ENCODE results near the gene DENND1A.
A peak's percentile ranks its signal among the peaks of the same experiment; 100 is the strongest.
"Not testable (repeated sequence)": the region's sequence is repeated elsewhere in the genome, so short reads cannot be mapped to it uniquely, and the experiment has no call there.

DENND1A gene

DNA sequence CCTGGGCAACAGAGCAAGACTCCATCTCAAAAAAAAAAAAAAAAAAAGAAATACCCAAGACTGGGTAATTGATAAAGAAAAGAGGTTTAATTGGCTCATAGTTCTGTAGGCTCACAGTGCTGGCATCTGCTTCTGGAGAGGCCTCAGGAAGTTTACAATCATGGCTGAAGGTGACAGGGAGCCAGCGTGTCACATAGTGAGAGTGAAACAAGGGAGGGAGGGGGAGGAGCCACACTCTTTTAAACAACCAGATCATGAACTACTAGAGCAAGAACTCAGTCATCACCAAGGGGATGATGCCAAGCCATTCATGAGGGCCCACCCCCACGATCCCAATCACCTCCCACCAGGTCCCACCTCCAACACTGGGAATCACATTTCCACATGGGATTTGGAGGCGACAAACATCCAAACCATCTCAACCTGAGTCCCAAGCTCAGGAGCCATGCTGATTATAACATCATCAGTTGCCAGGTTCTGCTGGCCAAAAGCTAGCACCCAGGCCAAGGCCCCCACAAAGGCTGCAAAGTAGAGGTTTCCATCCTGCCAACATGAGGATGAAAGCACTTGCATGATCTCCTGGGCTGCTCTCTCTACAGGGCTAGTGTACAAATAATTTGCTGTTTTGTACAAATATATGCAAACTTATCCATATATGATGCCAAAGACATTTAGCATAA is 15.3 kb downstream of the DENND1A start:
- no peak for DNase-seq

DNA sequence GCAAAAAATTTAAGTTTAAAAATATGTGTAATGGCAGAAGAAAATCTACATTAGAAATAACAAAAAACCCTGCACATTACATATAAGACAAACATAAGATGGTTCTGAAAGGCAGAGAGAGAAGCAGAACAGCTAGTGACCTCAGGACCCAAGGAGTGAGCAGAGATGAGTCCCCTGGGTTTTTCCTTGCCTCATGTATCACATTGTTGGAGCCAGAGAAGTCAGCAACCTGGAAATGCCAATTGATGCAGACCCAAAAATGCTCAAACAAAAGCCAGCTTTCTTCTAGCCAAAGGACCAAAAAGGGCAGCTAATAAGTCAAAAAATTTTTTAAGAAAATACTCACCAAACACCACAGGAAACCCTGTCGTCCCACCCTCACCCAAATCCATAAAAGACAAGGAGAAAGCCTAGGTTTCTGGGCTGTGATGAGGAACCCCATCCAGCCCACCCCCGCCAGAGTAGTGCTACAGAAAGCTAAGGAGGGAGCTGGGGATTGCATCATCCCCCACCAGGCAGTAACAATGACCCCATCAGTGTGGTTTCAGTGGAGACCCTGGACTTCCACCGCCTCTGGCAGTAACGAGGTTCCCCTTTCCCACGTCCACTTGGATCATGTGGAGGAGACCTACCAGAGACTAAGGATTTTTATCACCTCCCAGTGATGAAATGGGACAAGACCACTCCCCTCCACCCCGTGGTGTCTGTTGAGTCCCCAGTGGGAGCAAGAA is 17.6 kb downstream of the DENND1A start:
- DNase-seq: no peak

DNA sequence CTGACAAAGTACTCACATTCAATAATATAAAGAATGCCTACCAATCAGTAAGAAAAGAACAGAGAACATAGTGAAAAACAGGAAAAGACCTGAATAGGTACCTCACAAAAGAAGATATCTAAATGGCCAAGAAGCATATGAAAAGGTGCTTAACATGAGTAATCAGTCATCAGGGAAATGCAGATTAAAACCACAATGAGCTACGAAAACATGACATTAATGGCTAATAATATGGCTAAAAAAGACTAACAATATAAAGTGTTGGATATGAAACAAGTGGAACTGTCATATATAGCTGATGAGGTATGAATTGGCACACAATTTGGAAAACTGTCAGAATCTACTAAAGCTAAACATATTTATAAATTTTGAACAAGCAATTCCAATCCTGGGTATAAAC is 18.9 kb downstream of the DENND1A start:
- DNase-seq: no peak

DNA sequence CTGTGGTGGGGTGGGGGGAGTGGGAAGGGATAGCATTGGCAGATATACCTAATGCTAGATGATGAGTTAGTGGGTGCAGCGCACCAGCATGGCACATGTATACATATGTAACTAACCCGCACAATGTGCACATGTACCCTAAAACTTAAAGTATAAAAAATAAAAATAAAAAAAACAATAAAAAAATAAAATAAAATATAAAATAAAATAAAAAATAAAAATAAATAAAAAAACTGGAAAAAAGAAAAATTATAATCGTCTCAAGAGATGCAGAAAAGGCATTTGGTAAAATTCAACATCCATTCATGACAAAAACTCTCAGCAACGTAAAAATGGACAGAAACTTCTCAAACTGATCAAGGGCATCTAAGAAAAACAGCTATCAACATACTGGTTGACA is 20.7 kb downstream of the DENND1A start:
- not testable (repeated sequence) for DNase-seq

DNA sequence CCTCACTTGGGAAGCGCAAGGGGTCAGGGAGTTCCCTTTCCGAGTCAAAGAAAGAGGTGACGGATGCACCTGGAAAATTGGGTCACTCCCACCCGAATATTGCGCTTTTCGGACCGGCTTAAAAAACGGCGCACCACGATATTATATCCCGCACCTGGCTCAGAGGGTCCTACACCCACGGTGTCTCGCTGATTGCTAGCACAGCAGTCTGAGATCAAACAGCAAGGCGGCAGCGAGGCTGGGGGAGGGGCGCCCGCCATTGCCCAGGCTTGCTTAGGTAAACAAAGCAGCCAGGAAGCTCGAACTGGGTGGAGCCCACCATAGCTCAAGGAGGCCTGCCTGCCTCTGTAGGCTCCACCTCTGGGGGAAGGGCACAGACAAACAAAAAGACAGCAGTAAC is 26.4 kb downstream of the DENND1A start:
- not testable (repeated sequence) for DNase-seq

DNA sequence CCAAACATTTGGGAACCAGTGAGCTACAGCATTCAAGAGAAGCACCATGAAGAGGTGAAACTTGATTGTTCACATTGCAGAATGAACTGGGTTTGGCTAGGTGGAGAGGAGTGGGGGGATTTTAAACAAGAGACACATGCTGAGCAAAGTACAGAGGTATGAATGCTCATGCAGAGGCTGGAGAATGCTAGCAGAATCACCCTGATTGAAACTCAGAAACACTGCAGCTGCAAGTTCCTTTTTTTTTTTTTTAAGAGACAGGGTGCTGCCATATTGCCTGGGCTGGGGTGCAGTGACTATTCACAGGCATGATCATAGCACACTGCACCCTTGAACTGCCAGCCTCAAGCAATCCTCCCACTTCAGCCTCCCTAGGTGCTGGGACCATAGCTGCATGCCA is 35.1 kb downstream of the DENND1A start:
- no peak for DNase-seq

DNA sequence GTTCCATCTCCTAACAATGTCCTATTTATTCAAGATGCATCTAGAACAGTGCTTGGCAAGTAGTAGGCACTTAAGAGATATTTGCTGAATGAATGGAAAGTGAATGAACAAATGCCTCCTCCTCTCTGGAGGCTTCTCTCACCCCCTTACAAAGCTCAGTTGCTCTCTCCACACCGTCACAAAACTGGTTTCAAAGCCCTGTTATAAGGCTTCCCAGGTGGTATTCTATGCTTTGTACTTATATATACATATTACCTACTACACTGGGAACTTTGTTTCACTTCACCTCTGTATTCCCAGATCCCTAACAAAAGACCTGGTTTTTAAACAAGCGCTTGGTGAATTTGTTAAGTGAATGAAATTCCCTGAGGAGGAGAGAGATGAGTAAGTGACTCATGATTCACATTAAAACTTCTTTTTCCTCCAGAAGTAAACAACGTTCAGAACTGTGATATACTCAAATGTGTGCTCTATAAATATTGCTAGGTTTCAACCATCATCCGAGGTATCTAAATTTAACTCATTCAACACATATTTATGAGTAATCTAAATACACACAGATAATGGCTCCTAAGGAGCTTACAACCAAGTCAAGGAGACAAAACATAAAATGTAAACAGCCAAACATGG is 36.0 kb downstream of the DENND1A start:
- no peak for DNase-seq

DNA sequence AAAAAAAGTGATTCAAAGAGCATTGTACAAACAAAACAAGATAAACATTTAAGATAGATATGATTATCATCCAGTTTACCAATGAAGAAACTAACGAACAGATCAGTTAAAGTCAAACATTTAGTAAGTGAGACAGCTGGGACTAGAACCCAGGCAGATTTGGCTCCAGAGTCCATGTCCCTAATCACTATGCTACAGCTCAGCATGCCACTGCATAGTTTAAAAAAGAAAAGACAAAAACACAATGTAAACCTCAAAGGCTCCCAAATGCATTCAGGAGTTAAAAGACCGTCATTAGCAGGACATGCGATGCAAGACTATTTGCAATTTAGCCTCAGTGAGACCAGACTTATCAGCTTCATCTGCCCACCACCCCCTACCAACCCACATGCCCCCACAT is 36.8 kb downstream of the DENND1A start:
- DNase-seq: no peak

DNA sequence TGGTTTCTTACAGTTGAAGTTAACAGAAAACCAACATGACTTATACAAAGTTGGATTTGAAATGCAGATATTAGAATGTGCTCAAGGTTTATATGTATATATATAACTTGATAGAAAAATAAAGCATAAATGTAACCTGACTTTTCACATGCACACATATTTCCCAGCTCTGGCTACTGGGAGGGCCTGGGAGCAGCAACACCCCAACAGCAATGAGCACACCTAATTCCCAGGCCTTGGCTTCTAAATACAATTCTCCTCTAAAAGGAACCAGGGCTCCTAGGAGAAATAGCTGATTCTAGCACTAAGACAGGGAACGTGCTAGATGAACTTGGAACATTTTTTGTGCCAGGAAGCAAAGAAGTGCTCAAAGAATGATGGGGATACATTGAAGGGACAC is 42.1 kb downstream of the DENND1A start:
- DNase-seq: no peak

DNA sequence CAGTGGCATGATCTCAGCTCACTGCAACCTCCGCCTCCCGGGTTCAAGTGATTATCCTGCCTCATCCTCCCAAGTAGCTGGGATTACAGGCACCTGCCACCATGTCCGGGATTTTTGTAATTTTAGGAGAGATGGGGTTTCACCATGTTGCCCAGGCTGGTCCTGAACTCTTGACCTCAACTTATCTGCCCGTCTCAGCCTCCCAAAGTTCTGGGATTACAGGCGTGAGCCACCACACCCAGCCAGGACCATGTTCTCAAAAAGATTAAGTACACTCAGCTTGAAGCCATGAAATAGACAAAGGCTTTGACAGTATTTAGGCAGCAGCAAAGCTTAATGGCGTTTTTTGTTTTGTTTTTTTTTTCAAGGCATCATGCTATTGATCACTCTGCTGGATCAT is 44.1 kb downstream of the DENND1A start:
- not testable (repeated sequence) for DNase-seq

DNA sequence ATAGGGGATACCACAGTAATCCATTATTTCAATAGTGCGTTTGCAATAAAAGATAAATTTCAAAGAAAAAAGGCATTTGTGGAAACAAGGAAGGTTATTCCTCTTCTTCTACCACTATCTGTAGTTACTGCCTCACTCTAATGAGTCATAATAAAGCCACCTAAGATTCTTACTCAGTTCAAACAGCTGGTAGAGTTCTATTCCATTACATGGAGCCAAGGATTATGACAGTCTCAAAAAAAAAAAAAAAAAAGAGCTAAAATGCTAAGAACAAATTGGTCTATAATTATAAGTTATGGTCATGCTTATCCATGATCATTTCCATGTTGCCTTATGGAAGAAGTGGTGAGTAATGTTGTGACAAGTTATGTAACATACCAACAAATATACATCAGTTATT is 46.3 kb downstream of the DENND1A start:
- no peak for DNase-seq

DNA sequence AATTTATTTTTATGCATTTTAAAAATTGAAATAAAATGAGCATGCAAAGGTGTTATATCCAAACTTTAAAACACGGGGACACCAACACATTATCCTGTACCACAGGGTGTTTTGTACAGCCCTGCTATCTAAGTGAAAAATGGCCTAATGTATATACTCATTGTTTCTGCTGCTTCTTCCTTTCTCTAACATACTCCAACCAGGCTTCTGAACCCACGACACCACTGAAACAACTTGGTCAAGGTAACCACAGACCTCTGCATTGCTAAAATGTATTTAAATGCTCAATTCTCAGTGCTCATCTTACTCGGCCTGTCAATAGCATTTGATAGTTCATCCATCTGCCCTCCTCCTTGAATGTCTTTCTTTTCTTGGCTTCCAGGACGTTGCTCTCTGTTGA is 48.3 kb downstream of the DENND1A start:
- DNase-seq: no peak

DNA sequence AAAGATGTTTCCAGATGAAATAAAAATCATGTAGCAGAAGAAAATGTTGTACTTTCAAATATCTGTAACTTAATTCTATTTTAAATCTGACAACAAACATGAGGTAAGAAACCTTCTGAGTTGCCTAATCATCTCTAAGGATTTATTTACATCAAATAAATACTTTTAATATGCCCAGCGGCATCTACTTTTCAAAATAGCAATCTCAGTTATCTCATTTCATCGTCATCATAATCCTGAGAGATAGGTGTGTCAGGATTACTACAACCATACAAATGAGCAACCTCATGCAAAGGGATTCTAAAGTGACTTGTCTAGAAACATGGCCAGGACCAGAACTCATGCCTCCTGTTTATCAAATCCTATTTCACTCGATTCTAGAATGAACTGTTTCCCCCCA is 49.5 kb downstream of the DENND1A start:
- no peak for DNase-seq

DNA sequence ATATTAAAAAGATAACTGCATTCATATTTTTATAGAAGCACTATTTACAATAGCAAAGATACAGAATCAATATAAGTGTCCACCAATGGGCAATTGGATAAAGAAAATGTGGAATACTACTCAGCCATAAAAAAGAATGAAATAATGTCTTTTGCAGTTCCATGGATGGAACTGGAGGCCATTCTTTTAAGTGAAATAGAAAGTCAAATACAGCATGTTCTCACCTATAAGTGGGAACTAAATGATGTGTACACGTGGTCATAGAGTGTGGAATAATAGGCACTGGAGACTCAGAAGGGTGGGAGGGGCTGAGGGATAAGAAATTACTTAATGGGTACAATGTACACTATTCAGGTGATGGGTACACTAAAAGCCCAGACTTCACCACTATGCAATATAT is 53.2 kb downstream of the DENND1A start:
- no peak for DNase-seq

DNA sequence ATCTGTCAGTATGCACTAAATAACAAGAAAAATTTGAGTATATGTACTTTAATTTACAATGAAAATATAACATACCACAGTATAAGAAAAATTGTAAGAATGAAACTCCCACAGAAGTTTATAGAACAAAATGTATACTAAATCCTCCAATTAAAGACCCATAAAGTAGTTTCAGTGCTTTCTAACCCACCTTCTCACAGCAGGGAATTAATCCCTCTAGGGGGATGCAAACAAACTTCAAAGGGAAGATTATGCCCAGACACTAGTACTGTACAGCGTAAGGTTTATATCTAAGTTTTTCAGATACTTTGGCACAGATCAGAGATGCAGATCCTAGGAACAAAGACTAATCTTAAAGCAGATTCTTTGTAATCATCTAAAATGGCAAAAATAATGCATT is 57.2 kb downstream of the DENND1A start:
- DNase-seq: no peak

DNA sequence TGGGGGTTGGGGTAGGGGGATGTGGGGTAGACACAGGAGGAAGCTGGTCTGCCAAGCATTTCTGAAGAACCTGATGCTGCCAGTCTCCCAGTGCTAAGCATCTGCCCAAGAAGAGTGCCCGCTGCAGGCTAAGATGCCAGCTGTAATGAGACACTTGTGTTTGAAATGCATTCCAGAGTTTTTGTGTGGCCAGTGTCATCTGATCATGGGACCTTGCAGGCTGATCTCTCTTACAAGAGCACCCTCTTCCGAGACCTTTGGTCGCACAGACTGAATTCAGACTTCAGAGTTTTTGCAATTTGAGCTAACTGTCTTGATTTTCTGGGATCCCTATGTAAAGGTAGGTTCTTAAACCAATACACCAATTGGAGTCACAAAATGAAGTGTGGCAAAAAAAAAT is 58.1 kb downstream of the DENND1A start:
- DNase-seq: no peak

DNA sequence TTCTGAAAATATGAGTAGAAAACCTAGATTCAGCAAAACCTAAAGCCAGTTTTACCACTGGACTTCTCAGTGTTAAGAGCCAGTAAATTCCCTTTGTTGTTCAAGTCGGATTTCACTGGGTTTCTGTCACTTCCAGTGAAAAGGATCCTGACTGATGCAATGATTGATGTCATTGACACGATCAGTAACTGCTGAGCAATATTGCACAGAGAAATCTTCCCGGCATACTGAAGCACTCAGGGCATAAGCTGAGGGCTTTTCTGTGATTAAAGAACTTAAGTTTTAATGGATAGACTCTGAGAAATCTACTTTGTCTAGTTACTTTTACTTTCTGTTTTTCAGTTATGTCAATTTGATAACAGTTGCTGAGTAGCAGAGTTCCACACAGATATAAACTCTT is 61.9 kb downstream of the DENND1A start:
- DNase-seq: no peak

DNA sequence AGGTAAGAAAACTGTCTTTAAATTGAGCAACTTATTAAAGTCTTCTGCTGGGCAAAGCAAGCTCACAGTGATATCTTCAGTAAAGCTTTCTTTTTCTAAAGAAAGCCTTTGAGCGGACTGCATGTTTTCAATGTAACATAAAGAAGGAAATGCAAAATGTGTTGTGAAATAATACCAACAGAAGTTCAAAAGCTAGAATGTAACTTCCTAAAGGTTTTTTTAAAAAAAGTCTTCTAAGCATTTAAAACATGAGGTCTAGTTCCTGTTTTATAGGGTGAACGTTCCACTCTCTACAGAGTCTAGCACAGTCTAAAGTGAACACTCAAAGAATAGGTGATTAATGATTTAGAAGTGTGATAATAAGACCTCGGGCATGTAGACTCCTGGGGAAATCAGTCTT is 62.9 kb downstream of the DENND1A start:
- no peak for DNase-seq

DNA sequence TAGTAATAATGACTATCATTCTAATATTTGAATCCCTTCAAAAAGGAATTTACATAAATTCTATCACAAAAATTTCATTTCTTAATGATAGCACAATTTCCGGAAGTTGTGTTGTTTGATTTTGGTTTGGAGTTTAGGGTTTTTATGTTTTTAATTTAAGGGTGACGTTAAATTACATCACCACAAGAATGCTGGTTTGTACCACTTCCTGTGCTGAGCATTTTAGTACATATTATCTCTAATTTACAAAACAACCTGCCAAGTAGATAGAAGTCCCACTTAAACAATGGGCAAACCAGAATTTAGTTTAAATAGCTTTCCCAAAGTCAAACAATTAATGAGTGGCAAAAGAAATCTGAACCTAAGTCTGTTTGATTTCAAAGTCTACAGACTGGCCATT is 63.4 kb downstream of the DENND1A start:
- DNase-seq: peak; percentile 20

DNA sequence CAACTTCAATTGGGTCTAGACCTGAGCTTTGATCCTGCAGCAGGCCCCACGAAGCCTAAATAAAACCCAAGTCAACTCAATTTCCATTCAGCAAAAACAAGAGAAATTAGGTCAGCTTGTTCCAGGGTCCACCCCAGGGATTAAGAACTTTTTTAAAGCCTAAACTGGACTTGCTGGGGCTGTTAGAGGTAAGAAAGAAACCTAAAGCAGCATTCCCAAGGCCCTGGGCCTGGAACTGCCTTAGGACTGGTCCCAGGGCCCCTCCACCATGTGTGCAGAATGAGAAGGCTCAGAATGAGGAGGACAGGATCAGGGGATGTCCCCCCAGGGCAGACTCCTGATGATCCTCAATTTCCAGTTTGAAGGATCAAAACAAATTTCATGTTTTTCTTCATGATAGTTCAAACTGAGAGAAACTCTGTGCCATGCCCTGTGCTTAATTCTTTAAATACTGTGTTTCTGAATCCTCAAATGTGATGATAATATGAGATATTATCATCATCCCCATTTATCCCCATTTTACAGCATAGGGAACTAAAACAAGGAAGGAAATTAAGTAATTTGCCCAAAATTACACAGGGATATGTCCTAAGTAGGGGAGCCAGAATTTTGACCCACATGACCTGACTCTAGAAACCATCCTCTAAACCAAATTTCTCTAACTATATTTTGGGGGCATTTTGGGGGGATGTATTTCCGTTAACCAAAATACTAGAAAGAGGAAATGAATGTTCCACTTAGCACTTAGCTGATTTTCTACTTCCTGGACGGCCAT is 64.5 kb downstream of the DENND1A start:
- DNase-seq: no peak

DNA sequence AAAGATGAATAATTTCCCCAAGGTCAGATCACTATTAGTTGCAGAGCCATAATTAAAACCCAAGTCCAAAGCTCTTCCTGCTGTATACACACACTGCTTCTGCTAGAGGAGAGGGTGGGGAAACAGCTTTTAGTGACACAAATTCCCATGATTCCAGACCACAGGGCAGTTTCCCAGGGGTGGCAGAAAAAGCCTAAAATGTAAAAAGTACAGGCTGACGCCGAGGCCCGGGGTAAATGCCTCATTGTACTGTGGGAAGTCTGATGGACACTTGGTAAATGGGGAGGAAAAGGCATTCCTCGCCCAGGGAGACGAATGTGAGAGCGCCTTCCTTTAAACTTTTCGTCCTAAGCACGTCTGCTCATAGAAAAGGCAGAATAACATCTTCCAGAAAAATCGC is 65.7 kb downstream of the DENND1A start:
- no peak for DNase-seq

DNA sequence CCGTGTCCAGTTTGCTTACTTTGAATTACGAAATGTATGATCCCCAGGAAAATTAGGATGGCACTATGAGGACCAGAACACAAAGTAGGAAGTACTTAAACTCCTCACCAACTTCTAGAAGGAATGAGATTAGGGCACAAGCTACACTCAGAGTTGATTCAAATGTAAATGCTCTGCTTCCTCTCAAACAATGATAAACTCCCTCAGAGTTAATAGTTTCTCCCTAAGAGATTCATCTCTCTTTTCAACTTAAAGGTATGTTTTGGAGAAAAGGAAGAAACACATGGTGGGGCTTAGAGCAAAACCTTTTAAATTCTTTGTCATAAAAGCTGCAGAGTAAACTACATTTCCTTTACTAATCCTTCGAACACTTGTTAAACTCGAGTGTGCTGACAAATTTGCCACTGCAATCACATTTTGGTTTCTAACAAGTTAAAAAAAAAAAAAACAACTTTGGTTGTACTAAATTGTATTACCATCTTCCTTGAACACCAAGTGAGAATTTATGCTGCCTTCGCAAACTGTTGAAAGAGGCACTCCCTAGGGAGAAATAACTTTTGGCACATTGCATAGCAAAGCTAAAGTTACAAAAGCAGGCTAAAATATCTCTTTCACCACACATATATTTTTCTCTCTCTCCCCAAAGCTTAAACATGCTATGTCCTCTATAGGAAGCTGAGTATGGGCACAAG is 66.6 kb downstream of the DENND1A start:
- DNase-seq: no peak

DNA sequence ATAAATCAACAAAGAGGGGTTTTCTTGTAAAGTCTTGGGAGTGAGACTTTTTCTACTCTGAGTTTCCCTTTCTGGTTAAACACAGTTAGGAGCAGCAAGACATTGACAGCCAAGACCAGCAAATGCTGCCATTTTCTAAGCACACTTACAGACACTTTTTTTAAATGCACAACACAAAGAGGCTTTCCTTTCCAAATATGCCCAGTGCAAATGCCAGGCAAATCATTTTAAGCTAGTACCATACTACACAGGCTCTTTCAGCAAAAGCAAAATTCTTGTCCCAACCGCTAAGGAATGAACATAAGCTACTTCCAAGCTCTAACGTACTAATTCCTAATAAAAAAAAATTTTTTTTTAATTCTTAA is 68.2 kb downstream of the DENND1A start:
- no peak for DNase-seq

Measured in CD4-positive, alpha-beta T cell treated with Interleukin-12 subunit alpha and Interleukin-12 subunit beta, for 1 hour (primary cell).